ENCODE results near the gene TRAPPC6A. TPM values are rescaled to one million over a fixed set of nuclear protein-coding genes. Genes with fewer than 3 reads are reported as not detected.
A peak's percentile ranks its signal among the peaks of the same experiment; 100 is the strongest.

The TRAPPC6A gene
- 0.98 and 1.5 TPM in 2 replicates for total RNA-seq (2014; rRNA removed; shearing (Covaris generic))
- 6.0 and 7.4 TPM in 2 replicates for polyA plus RNA-seq (2015; cell fraction: cytosol; rRNA removed)
- 3.0 and 3.2 TPM in 2 replicates for polyA plus RNA-seq (2015; cell fraction: nucleus; rRNA removed)

- DNase-seq (ENCODE audit: low read depth): no peak
Measured at GRCh38 chr19:45177817-45178261, at the start of gene TRAPPC6A. Gene TRAPPC6A, minus strand, starts transcription at chr19:45178237. Its CDS starts 19 bp downstream, at chr19:45178218.

- DNase-seq (ENCODE audit: low read depth): no peak
Measured at GRCh38 chr19:45224645-45225044, 46.6 kb upstream of the TRAPPC6A start.

DNA sequence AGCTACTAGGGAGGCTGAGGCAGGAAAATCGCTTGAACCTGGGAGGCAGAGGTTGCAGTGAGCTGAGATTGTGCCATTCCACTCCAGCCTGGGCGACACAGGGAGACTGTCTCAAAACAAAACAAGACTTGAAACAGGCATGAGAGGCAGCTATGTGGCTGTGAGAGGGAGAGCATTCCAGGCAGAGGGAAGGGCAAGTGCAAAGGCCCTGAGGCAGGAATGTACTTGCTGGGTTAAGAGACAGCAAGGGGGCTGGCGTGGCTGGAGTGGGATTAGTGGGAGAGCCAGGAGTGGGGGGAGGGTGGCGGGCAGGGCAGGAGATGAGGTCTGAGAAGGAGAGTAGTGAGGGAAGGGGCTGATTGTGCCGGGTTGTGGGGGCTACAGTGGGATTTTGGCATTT is 45.8 kb upstream of the TRAPPC6A start:
- DNase-seq (ENCODE audit: low read depth): no peak

- no peak for DNase-seq (ENCODE audit: low read depth)
Measured at GRCh38 chr19:45222724-45223123, 44.7 kb upstream of the TRAPPC6A start.

- DNase-seq (ENCODE audit: low read depth): no peak
Measured at GRCh38 chr19:45218911-45219743, 41.1 kb upstream of the TRAPPC6A start.

DNA sequence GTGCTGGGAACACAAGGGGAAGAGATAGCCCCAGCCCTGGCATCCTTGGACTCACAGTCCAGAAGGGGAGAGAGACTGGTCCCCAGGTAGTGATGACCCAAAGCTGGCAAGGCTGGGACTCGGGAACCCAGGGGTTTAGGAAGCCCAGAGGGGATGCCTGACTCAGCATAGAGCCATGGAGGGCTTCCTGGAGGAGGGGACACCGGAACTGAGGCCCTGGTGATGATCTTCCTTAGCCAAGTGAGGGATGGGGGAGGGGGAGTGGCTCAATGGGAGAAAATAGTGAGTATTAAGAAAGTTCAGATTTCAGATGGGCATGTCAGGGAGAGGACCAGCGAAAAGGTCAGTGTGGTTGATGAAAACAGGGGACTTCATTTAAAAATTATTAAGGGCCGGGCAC is 40.4 kb upstream of the TRAPPC6A start:
- DNase-seq (ENCODE audit: low read depth): no peak

- DNase-seq (ENCODE audit: low read depth): no peak
Measured at GRCh38 chr19:45217957-45218334, 39.9 kb upstream of the TRAPPC6A start.

GRCh38 chr19:45217193-45217956 is 39.3 kb upstream of the TRAPPC6A start:
- DNase-seq (ENCODE audit: low read depth): no peak

DNA sequence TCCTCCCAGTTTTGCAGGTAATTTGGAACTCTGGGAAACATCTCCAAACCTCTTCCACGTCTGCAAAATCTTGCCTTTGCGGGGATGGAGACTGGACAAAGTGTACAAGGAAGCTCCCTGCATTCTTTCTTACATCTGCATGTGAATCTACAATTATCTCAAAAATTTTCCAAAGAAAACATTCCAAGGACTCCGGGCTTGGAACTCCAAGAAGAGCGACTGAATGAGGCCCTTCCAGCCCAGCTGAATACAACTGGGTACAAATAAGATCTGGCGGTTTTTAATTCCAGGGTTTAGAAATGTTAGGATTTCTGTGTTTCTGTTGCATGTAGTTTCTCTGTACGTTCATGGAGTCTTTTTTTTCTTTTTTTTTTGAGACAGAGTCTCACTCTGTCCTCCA is 38.6 kb upstream of the TRAPPC6A start:
- DNase-seq (ENCODE audit: low read depth): no peak

GRCh38 chr19:45215391-45216191 is 37.6 kb upstream of the TRAPPC6A start:
- no peak for DNase-seq (ENCODE audit: low read depth)

- DNase-seq (ENCODE audit: low read depth): no peak
Measured at GRCh38 chr19:45213031-45213430, 35.0 kb upstream of the TRAPPC6A start.

DNA sequence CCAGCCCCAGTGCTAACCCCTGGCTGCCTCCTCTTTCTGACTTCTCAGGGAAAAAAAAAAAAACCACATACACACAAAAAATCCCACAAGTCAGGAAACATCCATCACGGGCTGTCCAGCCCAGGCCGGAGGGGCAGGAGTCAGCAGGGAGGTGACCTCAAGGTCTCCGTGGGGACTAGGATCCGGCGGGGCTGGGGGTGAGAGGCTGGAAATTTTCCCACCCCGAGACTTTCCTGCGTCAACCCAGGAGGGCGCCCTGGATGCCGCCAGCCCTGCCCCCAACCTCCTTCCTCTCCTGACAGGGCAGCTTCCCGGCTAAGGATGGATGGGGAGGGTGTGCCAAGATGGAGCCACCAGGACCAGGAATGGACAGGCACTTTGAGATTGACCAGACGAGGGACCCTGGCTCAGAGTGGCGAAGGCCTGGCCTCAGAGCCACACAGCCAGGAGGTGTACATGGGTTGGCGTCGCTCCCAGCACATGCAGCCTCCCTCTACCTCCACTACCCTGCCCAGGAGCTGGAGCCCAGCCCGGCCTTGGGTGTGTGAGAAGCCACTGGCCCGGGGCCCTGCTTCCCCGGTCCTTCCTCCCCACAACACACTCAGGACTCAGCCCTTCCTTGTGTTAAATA is 33.8 kb upstream of the TRAPPC6A start:
- DNase-seq (ENCODE audit: low read depth): no peak

DNA sequence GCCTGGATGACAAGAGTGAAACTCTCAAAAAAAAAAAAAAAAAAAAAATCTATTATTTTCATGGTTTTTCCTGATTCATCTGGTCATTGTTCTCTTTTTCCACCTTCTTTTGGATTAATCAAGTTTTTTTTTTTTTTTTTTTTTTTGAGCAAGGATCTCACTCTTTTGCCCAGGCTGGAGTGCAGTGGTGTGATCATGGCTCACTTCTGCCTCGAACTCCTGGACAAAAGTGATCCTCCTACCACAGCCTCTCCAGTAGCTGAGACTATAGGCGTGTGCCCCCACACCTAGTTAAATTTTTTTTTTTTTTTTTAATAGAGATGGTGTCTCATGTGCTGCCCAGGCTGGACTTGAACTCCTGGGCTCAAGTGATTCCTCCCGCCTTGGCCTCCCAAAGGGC is 28.3 kb upstream of the TRAPPC6A start:
- no peak for DNase-seq (ENCODE audit: low read depth)

DNA sequence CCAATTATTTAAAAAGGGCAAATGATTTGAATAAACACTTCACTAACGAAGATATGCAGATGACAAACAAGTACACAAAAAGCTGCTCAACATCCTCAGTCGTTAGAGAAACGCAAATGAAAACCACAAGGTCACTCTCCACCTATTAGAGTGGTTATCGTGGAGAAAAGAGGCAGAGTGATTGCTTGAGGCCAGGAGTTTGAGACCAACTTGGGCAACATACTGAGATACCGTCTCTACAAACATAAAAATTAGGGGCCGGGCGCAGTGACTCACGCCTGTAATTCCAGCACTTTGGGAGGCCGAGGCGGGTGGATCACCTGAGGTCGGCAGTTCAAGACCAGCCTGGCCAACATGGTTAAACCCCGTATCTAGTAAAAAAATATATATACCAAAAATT is 27.8 kb upstream of the TRAPPC6A start:
- DNase-seq (ENCODE audit: low read depth): no peak

DNA sequence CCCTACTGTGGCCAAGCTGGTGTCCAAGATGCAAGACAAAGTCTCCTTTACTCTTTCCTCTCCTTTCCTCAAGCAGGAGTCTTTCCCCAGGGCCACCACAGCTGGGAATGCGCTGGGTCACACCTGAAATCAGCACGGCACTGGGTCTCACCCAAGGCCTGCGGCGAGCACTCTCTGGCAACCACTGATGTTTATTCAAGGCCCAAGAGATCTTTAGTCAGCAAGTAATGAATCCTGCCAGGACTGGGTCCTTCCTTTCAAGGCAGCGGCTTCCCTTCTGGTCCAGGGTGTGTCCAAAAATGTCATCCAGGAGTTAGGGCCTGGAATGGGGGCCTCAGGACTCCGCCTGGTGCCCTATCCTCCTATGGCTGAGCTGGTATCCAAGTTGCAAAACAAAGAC is 24.6 kb upstream of the TRAPPC6A start:
- no peak for DNase-seq (ENCODE audit: low read depth)

GRCh38 chr19:45200568-45200967 is 22.5 kb upstream of the TRAPPC6A start:
- DNase-seq (ENCODE audit: low read depth): peak; percentile 47

GRCh38 chr19:45195764-45196163 is 17.7 kb upstream of the TRAPPC6A start:
- DNase-seq (ENCODE audit: low read depth): peak; percentile 27

DNA sequence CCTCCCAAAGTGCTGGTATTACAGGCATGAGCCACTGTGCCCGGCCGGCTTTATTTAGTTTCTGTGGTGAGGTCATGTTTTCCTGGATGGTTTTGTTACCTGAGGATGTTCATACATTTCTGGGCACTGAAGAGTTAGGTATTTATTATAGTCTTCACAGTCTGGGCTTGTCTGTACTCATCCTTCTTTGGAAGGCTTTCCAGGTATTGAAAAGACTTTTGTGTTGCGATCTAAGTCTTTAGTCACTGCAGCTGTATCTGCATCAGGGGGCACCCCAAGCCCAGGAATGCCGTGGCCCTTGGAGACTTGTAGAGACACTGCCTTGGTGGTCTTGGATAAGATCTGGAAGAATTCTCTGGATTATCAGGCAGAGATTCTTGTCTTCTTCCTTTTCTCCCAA is 13.3 kb upstream of the TRAPPC6A start:
- no peak for DNase-seq (ENCODE audit: low read depth)

DNA sequence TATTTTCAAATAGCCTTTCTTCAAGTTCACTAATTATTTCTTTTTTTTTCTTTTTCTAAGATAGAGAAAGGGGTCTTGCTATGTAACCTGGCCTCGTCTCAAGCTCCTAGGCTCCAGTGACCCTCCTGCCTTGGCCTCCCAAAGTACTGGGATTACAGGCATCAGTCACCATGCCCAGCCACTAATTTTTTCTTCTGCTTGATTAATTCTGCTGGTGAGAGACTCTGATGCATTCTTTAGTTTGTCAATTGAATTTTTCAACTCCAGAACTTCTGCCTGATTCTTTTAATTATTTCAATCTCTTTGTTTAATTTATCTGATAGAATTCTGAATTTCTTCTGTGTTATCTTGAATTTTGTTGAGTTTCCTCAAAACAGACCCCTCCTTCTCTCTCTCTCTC is 11.9 kb upstream of the TRAPPC6A start:
- DNase-seq (ENCODE audit: low read depth): no peak

DNA sequence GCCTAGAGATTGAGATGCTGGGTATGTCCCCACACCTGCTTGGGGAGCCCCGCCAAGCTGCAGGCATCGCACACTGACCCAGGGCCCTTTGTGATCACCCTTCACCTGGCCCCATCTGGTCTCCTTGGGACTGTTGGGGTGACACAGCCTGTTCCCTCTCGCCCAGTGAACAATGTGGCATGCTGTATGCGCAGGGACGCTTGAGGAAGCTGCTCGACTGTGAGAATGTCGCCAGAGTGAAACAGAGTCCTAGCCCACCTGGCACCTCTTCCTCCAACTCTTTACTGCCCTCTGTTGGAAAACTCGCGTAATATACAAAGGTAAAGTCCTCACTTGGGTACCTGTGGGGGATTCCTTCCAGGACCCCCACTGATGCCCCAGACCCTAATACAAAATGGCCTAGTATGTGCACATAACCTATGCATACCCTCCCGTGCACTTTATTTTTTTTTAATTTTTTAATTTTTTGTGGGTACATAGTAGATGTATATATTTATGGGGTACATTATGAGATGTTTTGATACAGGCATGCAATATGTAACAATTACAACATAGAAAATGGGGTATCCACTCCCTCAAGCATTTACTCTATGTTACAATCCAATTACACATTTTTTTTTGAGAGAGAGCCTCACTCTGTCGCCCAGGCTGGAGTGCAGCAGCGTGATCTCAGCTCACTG is 9.5 kb upstream of the TRAPPC6A start:
- no peak for DNase-seq (ENCODE audit: low read depth)

Data from HT1080 (cell line).